K562 (cell line): ENCODE data around the gene ZMIZ1. TPM values are rescaled to one million over a fixed set of nuclear protein-coding genes. Genes with fewer than 3 reads are reported as not detected.

Experiments used
- CBX2 ChIP-seq: fragments of 200-600 bp; sonication (generic); IDR thresholded peaks from one replicate; pipeline ENCODE4 v1.6.1; 2012; ENCODE audit warnings: mild to moderate bottlenecking, low read length, inconsistent platforms; ENCODE audit not compliant: insufficient read depth, poor library complexity, severe bottlenecking
- E2F4 ChIP-seq: sonication (generic); formaldehyde crosslinking; IDR thresholded peaks from 2 replicates; pipeline ENCODE4 v1.8.0; 2022; ENCODE audit warnings: mild to moderate bottlenecking, low read depth, missing genetic modification reagents
- ELK3 ChIP-seq: fragments of 450-650 bp; formaldehyde crosslinking; IDR thresholded peaks from 2 replicates; pipeline ENCODE4 v1.4.0; 2020; ENCODE audit warnings: mild to moderate bottlenecking
- MAX ChIP-seq: sonication (generic); formaldehyde crosslinking; IDR thresholded peaks from 2 replicates; pipeline ENCODE4 v1.9.0; 2022; ENCODE audit warnings: mild to moderate bottlenecking, missing genetic modification reagents
- NR3C1 ChIP-seq: sonication (generic); formaldehyde crosslinking; IDR thresholded peaks from 2 replicates; pipeline ENCODE4 v1.8.1; 2022; ENCODE audit warnings: missing genetic modification reagents
- PATZ1 ChIP-seq: fragments of 250-450 bp; sonication (Bioruptor Pico); IDR thresholded peaks from 2 replicates; pipeline ENCODE4 v1.5.0; 2020; ENCODE audit warnings: mild to moderate bottlenecking, borderline replicate concordance
- THRB ChIP-seq: fragments of 450-650 bp; formaldehyde crosslinking; conservative IDR thresholded peaks from 2 replicates; pipeline ENCODE4 v1.4.0; 2022; ENCODE audit warnings: mild to moderate bottlenecking, missing genetic modification characterization
- ZBED1 ChIP-seq: IDR thresholded peaks from 2 replicates; pipeline ENCODE4 v1.6.1; 2014
- polyA plus RNA-seq, 8 experiments: library from polyadenylated mRNA; depleted of rRNA in 4 of 8; stranded (reverse) in 5 of 8; unstranded in 3 of 8; fragments of >200 nt; fragmentation: Nextera tagmentation in 2 of 8; fragmentation: Illumina TruSeq in 1 of 8; extraction: Ambion mirVana in 2 of 8; extraction: Trizol in 1 of 8; gene quantifications; 2 replicates each; pipeline versions ENCODE4 v1.2.1 to v1.2.3, GENCODE V29; 2011 to 2014; ENCODE audit warnings: inconsistent platforms in 1 of 8, missing spikeins in 1 of 8
- total RNA-seq, 7 experiments: library from RNA; depleted of rRNA in 6 of 7; stranded (reverse); fragments of >200 nt in 6 of 7; fragmentation: Illumina TruSeq in 2 of 7; extraction: Trizol in 2 of 7; gene quantifications; 2 replicates each; pipeline versions ENCODE4 v1.2.1 to v1.2.3, GENCODE V29; 2011 to 2021; ENCODE audit warnings: low replicate concordance in 1 of 7

Gene ZMIZ1
- total and polyA plus RNA-seq, 9 of the 15 experiments (the other 6 are each of a cell fraction or from before 2014, with no cell fraction given) = 1.0 to 37.3 (median 4.3) TPM

GRCh38 chr10:79308016-79308415 is 239.2 kb downstream of the ZMIZ1 start (continued):
- TF ChIP-seq ELK3 (CRISPR knock-in tag) (no peak), PATZ1 (no peak), NR3C1 (CRISPR knock-in tag) (no peak), E2F4 (CRISPR knock-in tag) (no peak), ZBED1 (no peak), CBX2 (no peak), THRB (CRISPR knock-in tag) (no peak), MAX (no peak)
